Left ventricle myocardium superior (tissue), 1 donor: Measurements from ENCODE around the gene SLC39A13. TPM values are rescaled to one million over a fixed set of nuclear protein-coding genes. Genes with fewer than 3 reads are reported as not detected.
A peak's percentile ranks its signal among the peaks of the same experiment; 100 is the strongest.

Experiments used
- ATAC-seq: fragments of 200-7000 bp; cut with Tn5 transposase; one replicate; pipeline ENCODE4 v1.9.1; 2020; ENCODE audit warnings: mild to moderate bottlenecking, moderate library complexity
- DNase-seq: peaks from one replicate; pipeline ENCODE4 v3.0.0-alpha.2; 2020
- intact Hi-C: fragments of 100-400 bp; cut with micrococcal nuclease; formaldehyde crosslinking; loops from one replicate; pipeline ENCODE4 v1.11.0; 2022
- microRNA-seq: library from miRNA; unstranded; fragments of <30 nt; microRNA quantifications from one replicate; pipeline ENCODE4 v1.2.0, GENCODE V29; 2020; ENCODE audit warnings: borderline number of aligned reads
- total RNA-seq: library from RNA; stranded (reverse); fragmentation: NEBNext Ultra II Directional; extraction: Animal tissue kit (Norgen Biotek cat#: 25700); gene quantifications from one replicate; pipeline ENCODE4 v1.2.1, GENCODE V29; 2021
- donor health status: DM: no; HTN: yes; CAD: no; lungs with severe emphysema.

The SLC39A13 gene
- total RNA-seq, 1 donor from 2014 or later = 39.5 TPM

DNA sequence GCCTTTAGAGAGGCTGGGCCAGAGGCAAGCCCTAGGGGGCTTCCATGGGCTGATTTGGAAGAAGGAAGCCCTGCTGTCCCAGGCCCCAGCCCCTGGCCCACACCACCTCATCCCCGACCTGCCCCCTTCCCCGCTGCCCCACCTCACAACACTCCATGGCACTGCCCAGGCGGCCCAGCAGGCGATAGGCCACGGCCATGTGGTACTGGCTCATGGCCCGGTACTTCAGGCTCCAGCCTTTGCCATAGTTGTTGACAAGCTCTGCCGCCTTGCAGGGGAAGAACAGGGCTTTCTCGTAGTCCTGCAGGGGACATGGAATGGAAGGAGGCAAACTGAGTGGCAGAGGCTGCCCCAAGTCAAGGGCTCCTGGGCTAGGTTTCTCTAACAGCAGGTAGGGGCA, 34.1 kb downstream of the SLC39A13 start:
- DNase-seq (peak; percentile 85), ATAC-seq (peak; percentile 92)
- intact Hi-C loops = no loop called here

- ATAC-seq (peak; percentile 28), DNase-seq (no peak)
- intact Hi-C loops = no loop called here
Measured at GRCh38 chr11:47443028-47443700, 34.8 kb downstream of the SLC39A13 start.

GRCh38 chr11:47443817-47444216, 35.4 kb downstream of the SLC39A13 start:
- ATAC-seq = no peak
- intact Hi-C loops = no loop called here
- DNase-seq = no peak

- intact Hi-C loops = no loop called here
- DNase-seq (no peak), ATAC-seq (no peak)
Measured at GRCh38 chr11:47445840-47446239, 37.5 kb downstream of the SLC39A13 start.

GRCh38 chr11:47446833-47447232, 38.4 kb downstream of the SLC39A13 start:
- DNase-seq = no peak
- ATAC-seq = no peak

DNA sequence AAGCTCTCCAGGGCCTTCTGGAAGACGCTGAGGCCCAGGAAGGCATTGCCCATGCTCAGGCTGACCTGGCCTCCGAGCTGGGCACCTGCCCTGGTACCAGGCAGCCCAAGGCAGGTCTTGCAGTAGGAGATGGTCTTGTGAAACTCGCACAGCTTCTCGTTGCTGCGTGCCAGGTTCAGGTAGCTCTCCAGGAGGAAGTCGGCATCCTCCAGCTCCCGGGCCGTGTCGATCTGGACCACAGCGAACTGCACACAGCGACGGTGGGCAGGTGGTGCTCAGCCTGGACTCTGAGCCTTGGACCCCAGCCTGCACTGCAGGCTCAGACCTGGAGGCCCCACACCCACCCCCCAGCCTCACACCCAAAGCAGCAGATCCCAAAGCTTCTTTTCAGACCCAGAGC, 39.5 kb downstream of the SLC39A13 start:
- DNase-seq (no peak), ATAC-seq (no peak)
- intact Hi-C loops = no loop called here

More at GRCh38 chr11:47446833-47447232, 38.4 kb downstream of the SLC39A13 start:
- intact Hi-C loops = no loop called here

- intact Hi-C loops = no loop called here
- ATAC-seq (peak; percentile 78), DNase-seq (peak; percentile 55)
Measured at GRCh38 chr11:47448566-47449427, 40.4 kb downstream of the SLC39A13 start, which contains the start of gene RAPSN. Gene RAPSN (minus strand): TSS chr11:47449136. CDS start chr11:47448964, 172 bp downstream.

DNA sequence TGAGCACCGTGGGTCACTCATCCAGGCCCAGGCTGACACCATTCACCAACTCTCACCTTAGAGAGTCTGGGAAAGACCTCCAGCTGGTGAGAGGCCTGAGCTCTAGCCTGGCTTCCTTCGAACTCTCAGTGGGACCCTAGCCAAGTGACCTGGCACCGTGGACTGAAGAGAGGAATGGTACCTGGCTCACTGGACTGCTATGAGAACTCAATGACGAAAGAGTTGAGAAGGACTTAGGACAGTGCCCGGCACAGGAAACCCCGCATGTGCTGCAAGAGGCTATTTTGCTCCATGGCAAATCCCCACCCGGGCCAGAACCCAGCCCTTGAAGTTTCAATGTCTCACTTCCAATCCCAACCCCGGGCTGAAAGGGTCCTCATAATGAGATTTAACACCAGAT, 41.2 kb downstream of the SLC39A13 start:
- no peak for ATAC-seq
- intact Hi-C loops = no loop called here
- DNase-seq = no peak

GRCh38 chr11:47451436-47451835, 43.0 kb downstream of the SLC39A13 start:
- ATAC-seq (no peak), DNase-seq (no peak)
- intact Hi-C loops = loop anchor here (10.0 kb wide), 1 partner anchor 77 kb away; the partner anchor contains the start of gene SPI1

DNA sequence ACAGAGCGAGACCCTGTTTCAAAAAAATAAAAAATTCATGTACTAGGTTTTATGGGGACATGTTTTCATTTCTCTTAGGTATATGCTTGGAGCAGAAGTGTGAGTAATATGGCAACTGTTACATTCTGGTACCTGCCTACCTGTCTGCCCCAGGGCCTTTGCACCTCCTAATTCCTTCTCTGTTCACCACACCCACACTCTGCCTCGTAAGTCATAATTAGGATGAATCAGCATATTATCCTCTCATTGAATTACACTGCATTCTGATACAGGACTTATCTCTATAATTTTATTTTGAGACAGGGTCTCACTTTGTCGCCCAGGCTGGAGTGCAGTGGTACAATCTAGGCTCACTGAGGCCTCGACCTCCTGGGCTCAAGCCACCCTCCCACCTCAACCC, 43.6 kb downstream of the SLC39A13 start:
- intact Hi-C loops = loop anchor here (10.0 kb wide), 1 partner anchor 77 kb away; the partner anchor contains the start of gene SPI1
- ATAC-seq (no peak), DNase-seq (no peak)

DNA sequence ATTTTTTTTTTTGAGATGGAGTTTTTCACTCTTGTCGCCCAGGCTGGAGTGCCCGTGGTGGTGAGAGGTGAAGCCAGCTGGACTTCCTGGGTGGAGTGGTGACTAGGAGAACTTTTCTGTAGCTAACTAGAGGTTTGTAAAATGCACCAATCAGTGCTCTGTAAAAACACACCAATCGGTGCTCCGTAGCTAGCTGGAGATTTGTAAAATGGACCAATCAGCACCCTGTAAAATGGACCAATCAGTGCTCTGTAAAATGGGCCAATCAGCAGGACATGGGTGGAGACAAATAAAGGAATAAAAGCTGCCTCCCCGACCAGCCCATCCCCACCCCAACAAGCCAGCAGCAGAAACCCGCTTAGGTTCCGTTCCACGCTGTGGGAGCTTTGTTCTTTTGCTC, 45.0 kb downstream of the SLC39A13 start:
- no peak for ATAC-seq
- intact Hi-C loops = loop anchor here (10.0 kb wide), 1 partner anchor 79 kb away; the partner anchor contains the start of gene SPI1
- DNase-seq = no peak

- ATAC-seq = peak; percentile 90
- DNase-seq = peak; percentile 65
- intact Hi-C loops = loop anchor here (10.0 kb wide), 1 partner anchor 79 kb away; the partner anchor contains the start of gene SPI1
Measured at GRCh38 chr11:47454258-47454671, 45.9 kb downstream of the SLC39A13 start.

GRCh38 chr11:47460571-47461235, 52.3 kb downstream of the SLC39A13 start:
- ATAC-seq (no peak), DNase-seq (no peak)
- intact Hi-C loops = no loop called here

GRCh38 chr11:47461876-47462275, 53.5 kb downstream of the SLC39A13 start:
- DNase-seq (no peak), ATAC-seq (no peak)
- intact Hi-C loops = no loop called here

- DNase-seq = no peak
- intact Hi-C loops = no loop called here
Measured at GRCh38 chr11:47464483-47464882, 56.1 kb downstream of the SLC39A13 start.

More at GRCh38 chr11:47464483-47464882, 56.1 kb downstream of the SLC39A13 start:
- ATAC-seq = no peak

Small RNA genes within 50 kb of the gene (microRNA-seq; reads per million reads assigned to microRNA genes)
- not detected for gene MIR4487

Other genes starting within 250 kb of the SLC39A13 start
- 48.0 TPM for gene ARFGAP2, start 231.7 kb upstream of the SLC39A13 start, total RNA-seq
- gene PACSIN3, start 222.2 kb upstream of the SLC39A13 start, total RNA-seq = 150 TPM
- 9.5 TPM for gene DDB2, start 193.6 kb upstream of the SLC39A13 start, total RNA-seq
- 20.3 TPM for gene ACP2, start 159.8 kb upstream of the SLC39A13 start, total RNA-seq
- gene NR1H3, start 150.6 kb upstream of the SLC39A13 start, total RNA-seq = 15.6 TPM
- 46.4 TPM for gene MADD, start 138.5 kb upstream of the SLC39A13 start, total RNA-seq
- gene MYBPC3, start 55.9 kb upstream of the SLC39A13 start, total RNA-seq = 2,596 TPM
- gene SPI1, start 30.0 kb upstream of the SLC39A13 start, total RNA-seq = 11.2 TPM
- 180 TPM for gene PSMC3, start 17.8 kb downstream of the SLC39A13 start, total RNA-seq
- 6.3 TPM for gene RAPSN, start 40.5 kb downstream of the SLC39A13 start, total RNA-seq
- gene CELF1, start 144.5 kb downstream of the SLC39A13 start, total RNA-seq = 97.3 TPM
- 14.9 TPM for gene PTPMT1, start 157.0 kb downstream of the SLC39A13 start, total RNA-seq
- 13.2 TPM for gene KBTBD4, start 170.4 kb downstream of the SLC39A13 start, total RNA-seq
- gene NDUFS3, start 170.5 kb downstream of the SLC39A13 start, total RNA-seq = 319 TPM
- gene FAM180B, start 178.1 kb downstream of the SLC39A13 start, total RNA-seq = not detected
- not detected for gene C1QTNF4, start 185.8 kb downstream of the SLC39A13 start, total RNA-seq
- 107 TPM for gene MTCH2, start 234.0 kb downstream of the SLC39A13 start, total RNA-seq